Measurements from ENCODE around the gene LASP1NB.
"Not testable (repeated sequence)": the region's sequence is repeated elsewhere in the genome, so short reads cannot be mapped to it uniquely, and the experiment has no call there.

The LASP1NB gene

GRCh38 chr17:38905375-38905774 is 20.0 kb upstream of the LASP1NB start:
- no peaks in the 10 kb centered on the region for H3K27me3 Mint-ChIP-seq
- H3K9me3 Mint-ChIP-seq: no peaks in the 10 kb centered on the region
- peaks cover 62% of the 10 kb centered on the region for H3K4me1 Mint-ChIP-seq (ENCODE audit: low read depth)
- H3K27ac Mint-ChIP-seq: peak overlapping the region; percentile 67
- peaks cover 35% of the 10 kb centered on the region for H3K36me3 Mint-ChIP-seq (ENCODE audit: low read depth)
- no peak overlapping the region for H3K4me3 Mint-ChIP-seq

GRCh38 chr17:38906460-38907228 is 18.8 kb upstream of the LASP1NB start:
- peak overlapping the region; percentile 59 for H3K27ac Mint-ChIP-seq
- H3K4me1 Mint-ChIP-seq (ENCODE audit: low read depth): peaks cover 50% of the 10 kb centered on the region
- no peaks in the 10 kb centered on the region for H3K9me3 Mint-ChIP-seq
- H3K4me3 Mint-ChIP-seq: no peak overlapping the region
- H3K27me3 Mint-ChIP-seq: no peaks in the 10 kb centered on the region
- H3K36me3 Mint-ChIP-seq (ENCODE audit: low read depth): peaks cover 30% of the 10 kb centered on the region

- Mint-ChIP-seq H3K9me3 (no peaks in the 10 kb centered on the region), H3K27me3 (no peaks in the 10 kb centered on the region), H3K4me1 (ENCODE audit: low read depth) (peaks cover 44% of the 10 kb centered on the region), H3K36me3 (ENCODE audit: low read depth) (peaks cover 24% of the 10 kb centered on the region), H3K27ac (peak overlapping the region; percentile 59), H3K4me3 (peak overlapping the region; percentile 23)
Observed at GRCh38 chr17:38907930-38908675, 17.3 kb upstream of the LASP1NB start.

- peak overlapping the region; percentile 21 for H3K27ac Mint-ChIP-seq
- no peaks in the 10 kb centered on the region for H3K27me3 Mint-ChIP-seq
- peaks cover 23% of the 10 kb centered on the region for H3K36me3 Mint-ChIP-seq (ENCODE audit: low read depth)
- H3K9me3 Mint-ChIP-seq: no peaks in the 10 kb centered on the region
- H3K4me3 Mint-ChIP-seq: peak overlapping the region; percentile 23
- H3K4me1 Mint-ChIP-seq (ENCODE audit: low read depth): peaks cover 44% of the 10 kb centered on the region
Observed at GRCh38 chr17:38908676-38909181, 16.7 kb upstream of the LASP1NB start.

GRCh38 chr17:38910325-38910724 is 15.1 kb upstream of the LASP1NB start:
- H3K27ac Mint-ChIP-seq: no peak overlapping the region
- H3K9me3 Mint-ChIP-seq: no peaks in the 10 kb centered on the region
- H3K4me3 Mint-ChIP-seq: no peak overlapping the region
- H3K36me3 Mint-ChIP-seq (ENCODE audit: low read depth): peaks cover 16% of the 10 kb centered on the region
- H3K27me3 Mint-ChIP-seq: no peaks in the 10 kb centered on the region
- peaks cover 42% of the 10 kb centered on the region for H3K4me1 Mint-ChIP-seq (ENCODE audit: low read depth)

GRCh38 chr17:38911081-38911730 is 14.2 kb upstream of the LASP1NB start:
- Mint-ChIP-seq H3K27me3 (no peaks in the 10 kb centered on the region), H3K4me3 (no peak overlapping the region), H3K36me3 (ENCODE audit: low read depth) (peaks cover 19% of the 10 kb centered on the region), H3K4me1 (ENCODE audit: low read depth) (peaks cover 33% of the 10 kb centered on the region), H3K9me3 (no peaks in the 10 kb centered on the region), H3K27ac (peak overlapping the region; percentile 11)

- H3K9me3 Mint-ChIP-seq, H3K4me3 Mint-ChIP-seq, H3K27me3 Mint-ChIP-seq: not testable (repeated sequence)
- peaks cover 28% of the 10 kb centered on the region for H3K4me1 Mint-ChIP-seq (ENCODE audit: low read depth)
- H3K36me3 Mint-ChIP-seq (ENCODE audit: low read depth): peaks cover 19% of the 10 kb centered on the region
- H3K27ac Mint-ChIP-seq: peak overlapping the region; percentile 11
Observed at GRCh38 chr17:38911731-38912081, 13.7 kb upstream of the LASP1NB start.

GRCh38 chr17:38912221-38912813 is 13.1 kb upstream of the LASP1NB start:
- no peaks in the 10 kb centered on the region for H3K27me3 Mint-ChIP-seq
- H3K4me1 Mint-ChIP-seq (ENCODE audit: low read depth): peaks cover 23% of the 10 kb centered on the region
- H3K36me3 Mint-ChIP-seq (ENCODE audit: low read depth): peaks cover 25% of the 10 kb centered on the region
- H3K27ac Mint-ChIP-seq: no peak overlapping the region
- H3K9me3 Mint-ChIP-seq: no peaks in the 10 kb centered on the region
- H3K4me3 Mint-ChIP-seq: no peak overlapping the region

- H3K4me3 Mint-ChIP-seq: no peak overlapping the region
- H3K9me3 Mint-ChIP-seq: no peaks in the 10 kb centered on the region
- H3K4me1 Mint-ChIP-seq (ENCODE audit: low read depth): peaks cover 12% of the 10 kb centered on the region
- H3K27me3 Mint-ChIP-seq: no peaks in the 10 kb centered on the region
- no peak overlapping the region for H3K27ac Mint-ChIP-seq
- peaks cover 45% of the 10 kb centered on the region for H3K36me3 Mint-ChIP-seq (ENCODE audit: low read depth)
Observed at GRCh38 chr17:38914741-38915638, 10.4 kb upstream of the LASP1NB start.

- peaks cover 17% of the 10 kb centered on the region for H3K4me1 Mint-ChIP-seq (ENCODE audit: low read depth)
- H3K9me3 Mint-ChIP-seq: no peaks in the 10 kb centered on the region
- peak overlapping the region; percentile 10 for H3K27ac Mint-ChIP-seq
- no peak overlapping the region for H3K4me3 Mint-ChIP-seq
- peaks cover 45% of the 10 kb centered on the region for H3K36me3 Mint-ChIP-seq (ENCODE audit: low read depth)
- no peaks in the 10 kb centered on the region for H3K27me3 Mint-ChIP-seq
Observed at GRCh38 chr17:38915639-38915995, 9.8 kb upstream of the LASP1NB start.

- Mint-ChIP-seq H3K27ac (no peak overlapping the region), H3K36me3 (ENCODE audit: low read depth) (peaks cover 45% of the 10 kb centered on the region), H3K9me3 (no peaks in the 10 kb centered on the region), H3K4me3 (no peak overlapping the region), H3K4me1 (ENCODE audit: low read depth) (peaks cover 25% of the 10 kb centered on the region), H3K27me3 (no peaks in the 10 kb centered on the region)
Observed at GRCh38 chr17:38916771-38917170, 8.6 kb upstream of the LASP1NB start.

- Mint-ChIP-seq H3K27me3 (no peaks in the 10 kb centered on the region), H3K4me3 (no peak overlapping the region), H3K27ac (no peak overlapping the region), H3K9me3 (no peaks in the 10 kb centered on the region), H3K36me3 (ENCODE audit: low read depth) (peaks cover 45% of the 10 kb centered on the region), H3K4me1 (ENCODE audit: low read depth) (peaks cover 29% of the 10 kb centered on the region)
Observed at GRCh38 chr17:38917259-38917658, 8.2 kb upstream of the LASP1NB start.

GRCh38 chr17:38918129-38918913 is 7.1 kb upstream of the LASP1NB start:
- peak overlapping the region; percentile 11 for H3K27ac Mint-ChIP-seq

More at GRCh38 chr17:38918129-38918913, 7.1 kb upstream of the LASP1NB start:
- Mint-ChIP-seq H3K9me3 (no peaks in the 10 kb centered on the region), H3K27me3 (no peaks in the 10 kb centered on the region), H3K36me3 (ENCODE audit: low read depth) (peaks cover 43% of the 10 kb centered on the region), H3K4me1 (ENCODE audit: low read depth) (peaks cover 26% of the 10 kb centered on the region), H3K4me3 (no peak overlapping the region)
